ENCODE measurements around the gene ZNF396.
A peak's percentile ranks its signal among the peaks of the same experiment; 100 is the strongest.

Gene ZNF396

GRCh38 chr18:35379421-35379820 lies 2.3 kb upstream of the ZNF396 start:
- DNase-seq: no peak

- no peak for DNase-seq
Observed at GRCh38 chr18:35378574-35378896, 1.4 kb upstream of the ZNF396 start.

GRCh38 chr18:35377875-35378573 lies 887 bp upstream of the ZNF396 start:
- no peak for DNase-seq

- no peak for DNase-seq
Observed at GRCh38 chr18:35376393-35376741, 770 bp downstream of the ZNF396 start.

- DNase-seq: no peak
Observed at GRCh38 chr18:35374708-35375107, 2.4 kb downstream of the ZNF396 start.

GRCh38 chr18:35371412-35372195 lies 5.5 kb downstream of the ZNF396 start:
- peak in 1 of 2 experiments; percentile 61 for DNase-seq

GRCh38 chr18:35369126-35369525 lies 8.0 kb downstream of the ZNF396 start:
- no peak for DNase-seq

- DNase-seq: no peak
Observed at GRCh38 chr18:35368595-35368994, 8.5 kb downstream of the ZNF396 start.

GRCh38 chr18:35362531-35362930 lies 14.6 kb downstream of the ZNF396 start:
- DNase-seq: no peak

- DNase-seq: no peak
Observed at GRCh38 chr18:35361570-35362321, 15.4 kb downstream of the ZNF396 start.

- peak; percentile 55 to 78 for DNase-seq
Observed at GRCh38 chr18:35355140-35355618, 22.0 kb downstream of the ZNF396 start.

GRCh38 chr18:35352778-35353177 lies 24.4 kb downstream of the ZNF396 start:
- no peak for DNase-seq

GRCh38 chr18:35352283-35352682 lies 24.9 kb downstream of the ZNF396 start:
- no peak for DNase-seq

GRCh38 chr18:35348001-35348400 lies 29.1 kb downstream of the ZNF396 start:
- DNase-seq: no peak

- no peak for DNase-seq
Observed at GRCh38 chr18:35345950-35346349, 31.2 kb downstream of the ZNF396 start.

GRCh38 chr18:35345460-35345921 lies 31.6 kb downstream of the ZNF396 start:
- no peak for DNase-seq

- DNase-seq: peak in 1 of 2 experiments; percentile 37
Observed at GRCh38 chr18:35344736-35345459, 32.2 kb downstream of the ZNF396 start.

- DNase-seq: peak; percentile 62 to 91
Observed at GRCh38 chr18:35343936-35344735, 33.0 kb downstream of the ZNF396 start, which contains the start of gene ZNF24. ZNF24 (minus strand) TSS chr18:35344420; CDS start chr18:35340650, 3,770 bp downstream.

- no peak for DNase-seq
Observed at GRCh38 chr18:35343488-35343935, 33.6 kb downstream of the ZNF396 start.

- no peak for DNase-seq
Observed at GRCh38 chr18:35337286-35337685, 39.9 kb downstream of the ZNF396 start.

- DNase-seq: peak in 1 of 2 experiments; percentile 73
Observed at GRCh38 chr18:35335866-35336265, 41.3 kb downstream of the ZNF396 start.

- DNase-seq: no peak
Observed at GRCh38 chr18:35334821-35335220, 42.3 kb downstream of the ZNF396 start.

All from NCI-H524 (cell line).